DOHH2 (cell line): ENCODE data around the gene RETREG1.

ENCODE experiments used
- EZH2phosphoT487 ChIP-seq: fragments of 200-600 bp; sonication (generic); IDR thresholded peaks from 2 replicates; pipeline ENCODE4 v1.6.1; 2017; ENCODE audit warnings: borderline replicate concordance, mild to moderate bottlenecking, antibody characterized with exemption, low read length, moderate library complexity, mixed read lengths
- TF ChIP-seq, protein P1 (sequence below): fragments of 200-600 bp; sonication (generic); IDR thresholded peaks from one replicate; pipeline ENCODE4 v1.5.1; 2014; ENCODE audit warnings: antibody characterized with exemption, mild to moderate bottlenecking, low read depth, low read length; ENCODE audit not compliant: poor library complexity, severe bottlenecking

- TF ChIP-seq, protein P1, sequence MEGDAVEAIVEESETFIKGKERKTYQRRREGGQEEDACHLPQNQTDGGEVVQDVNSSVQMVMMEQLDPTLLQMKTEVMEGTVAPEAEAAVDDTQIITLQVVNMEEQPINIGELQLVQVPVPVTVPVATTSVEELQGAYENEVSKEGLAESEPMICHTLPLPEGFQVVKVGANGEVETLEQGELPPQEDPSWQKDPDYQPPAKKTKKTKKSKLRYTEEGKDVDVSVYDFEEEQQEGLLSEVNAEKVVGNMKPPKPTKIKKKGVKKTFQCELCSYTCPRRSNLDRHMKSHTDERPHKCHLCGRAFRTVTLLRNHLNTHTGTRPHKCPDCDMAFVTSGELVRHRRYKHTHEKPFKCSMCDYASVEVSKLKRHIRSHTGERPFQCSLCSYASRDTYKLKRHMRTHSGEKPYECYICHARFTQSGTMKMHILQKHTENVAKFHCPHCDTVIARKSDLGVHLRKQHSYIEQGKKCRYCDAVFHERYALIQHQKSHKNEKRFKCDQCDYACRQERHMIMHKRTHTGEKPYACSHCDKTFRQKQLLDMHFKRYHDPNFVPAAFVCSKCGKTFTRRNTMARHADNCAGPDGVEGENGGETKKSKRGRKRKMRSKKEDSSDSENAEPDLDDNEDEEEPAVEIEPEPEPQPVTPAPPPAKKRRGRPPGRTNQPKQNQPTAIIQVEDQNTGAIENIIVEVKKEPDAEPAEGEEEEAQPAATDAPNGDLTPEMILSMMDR, result no peak
- no peak for TF ChIP-seq EZH2phosphoT487
These were observed 44.3 kb downstream of the RETREG1 start for GRCh38 chr5:16572289-16573015.
